ENCODE data around the gene KRTAP4-4.
"Not testable (repeated sequence)": the region's sequence is repeated elsewhere in the genome, so short reads cannot be mapped to it uniquely, and the experiment has no call there.

Gene KRTAP4-4

DNA sequence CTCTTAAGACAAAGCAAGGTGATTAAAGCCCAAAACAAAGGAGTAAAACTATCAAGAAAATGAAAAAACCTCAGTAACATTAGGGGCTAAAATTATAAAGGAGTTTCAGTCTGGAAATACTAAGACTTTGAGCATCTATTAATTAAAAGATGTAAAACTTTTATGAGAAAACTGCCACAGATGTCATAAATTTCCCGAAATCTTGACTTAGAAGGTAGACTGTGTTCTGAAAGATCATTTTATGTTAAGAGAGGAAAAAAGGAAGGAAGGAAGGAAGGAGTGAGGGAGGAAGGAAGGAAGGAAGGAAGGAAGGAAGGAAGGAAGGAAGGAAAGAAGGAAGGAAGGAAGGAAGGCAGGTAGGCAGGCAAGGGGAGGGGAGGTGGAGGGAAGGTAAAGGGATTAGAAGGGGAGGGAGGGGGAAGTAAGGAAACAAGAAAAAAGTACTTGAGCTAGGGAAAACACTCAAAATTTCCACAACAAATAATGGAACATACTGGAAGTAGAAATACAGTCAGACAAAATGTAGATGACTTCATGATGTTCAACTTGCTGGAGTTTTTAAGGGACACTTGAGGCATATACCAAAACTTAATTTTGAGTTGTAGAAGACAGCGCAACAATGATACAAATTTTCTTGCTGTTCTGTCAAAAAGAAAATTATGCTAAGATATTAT is 12.9 kb downstream of the KRTAP4-4 start:
- H3K27ac ChIP-seq (ENCODE audit: low read depth, low read length): no peak overlapping the region
- H3K4me3 ChIP-seq (ENCODE audit: low read depth, low read length): no peak overlapping the region

DNA sequence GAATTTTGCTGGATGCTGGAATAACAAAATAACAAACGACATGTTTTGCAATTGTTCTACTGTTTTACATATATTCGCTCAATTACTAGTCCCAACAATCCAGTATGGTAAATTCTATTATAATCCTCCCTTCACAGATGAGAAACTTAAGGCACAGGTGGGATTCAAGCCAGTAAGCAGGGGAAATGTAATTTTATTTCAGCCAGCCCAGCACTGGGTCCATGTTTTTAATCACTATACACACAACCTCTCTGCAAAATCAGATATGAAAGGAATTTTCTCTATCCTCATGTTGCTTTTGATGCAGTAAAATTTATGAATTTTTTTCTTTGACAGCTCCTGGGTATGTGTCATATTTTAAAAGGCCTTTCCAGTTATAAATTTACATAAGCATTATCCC is 15.3 kb downstream of the KRTAP4-4 start:
- Histone ChIP-seq H3K4me1 (ENCODE audit: control insufficient read depth, insufficient read depth, low read length) (0 out of 2 replicates have a peak, but pooled peaks cover 4% of the 10 kb centered on the region), H3K9ac (ENCODE audit: low read depth, low read length) (no peak overlapping the region), H3K36me3 (ENCODE audit: control insufficient read depth, insufficient read depth, low read length) (no peaks in the 10 kb centered on the region), H3K9me3 (ENCODE audit: control insufficient read depth, insufficient read depth, low read length) (peaks cover 9% of the 10 kb centered on the region), H3K27ac (ENCODE audit: low read depth, low read length) (no peak overlapping the region), H3K4me3 (ENCODE audit: low read depth, low read length) (no peak overlapping the region), H3K27me3 (ENCODE audit: control insufficient read depth, insufficient read depth, low read length) (no peaks in the 10 kb centered on the region)

More for the DNA sequence above, 12.9 kb downstream of the KRTAP4-4 start:
- no peak overlapping the region for H3K9ac ChIP-seq (ENCODE audit: low read depth, low read length)
- no peaks in the 10 kb centered on the region for H3K27me3 ChIP-seq (ENCODE audit: control insufficient read depth, insufficient read depth, low read length)
- peaks cover 9% of the 10 kb centered on the region for H3K9me3 ChIP-seq (ENCODE audit: control insufficient read depth, insufficient read depth, low read length)
- no peaks in the 10 kb centered on the region for H3K36me3 ChIP-seq (ENCODE audit: control insufficient read depth, insufficient read depth, low read length)
- 0 out of 2 replicates have a peak, but pooled peaks cover 4% of the 10 kb centered on the region for H3K4me1 ChIP-seq (ENCODE audit: control insufficient read depth, insufficient read depth, low read length)

DNA sequence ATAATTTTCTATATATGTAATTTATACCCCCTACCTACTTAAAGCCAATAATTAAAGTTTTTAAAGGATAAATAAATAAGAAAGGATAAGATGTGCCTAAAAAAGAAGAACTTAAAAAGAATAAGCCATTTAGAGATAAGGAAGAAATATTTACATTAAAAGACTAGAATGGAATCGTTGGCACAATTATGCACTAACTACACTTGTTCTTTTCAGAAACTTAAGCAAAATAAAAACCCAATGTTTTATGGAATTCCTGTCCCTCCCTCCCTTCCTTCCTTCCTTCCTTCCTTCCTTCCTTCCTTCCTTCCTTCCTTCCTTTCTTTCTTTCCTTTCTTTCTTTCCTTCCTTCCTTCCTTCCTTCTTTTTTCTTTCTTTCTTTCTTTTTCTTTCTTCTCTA is 15.7 kb downstream of the KRTAP4-4 start:
- Histone ChIP-seq H3K27ac (ENCODE audit: low read depth, low read length) (no peak overlapping the region), H3K9ac (ENCODE audit: low read depth, low read length) (no peak overlapping the region), H3K9me3 (ENCODE audit: control insufficient read depth, insufficient read depth, low read length) (peaks cover 9% of the 10 kb centered on the region), H3K36me3 (ENCODE audit: control insufficient read depth, insufficient read depth, low read length) (no peaks in the 10 kb centered on the region), H3K4me1 (ENCODE audit: control insufficient read depth, insufficient read depth, low read length) (0 out of 2 replicates have a peak, but pooled peaks cover 4% of the 10 kb centered on the region), H3K27me3 (ENCODE audit: control insufficient read depth, insufficient read depth, low read length) (no peaks in the 10 kb centered on the region), H3K4me3 (ENCODE audit: low read depth, low read length) (no peak overlapping the region)

DNA sequence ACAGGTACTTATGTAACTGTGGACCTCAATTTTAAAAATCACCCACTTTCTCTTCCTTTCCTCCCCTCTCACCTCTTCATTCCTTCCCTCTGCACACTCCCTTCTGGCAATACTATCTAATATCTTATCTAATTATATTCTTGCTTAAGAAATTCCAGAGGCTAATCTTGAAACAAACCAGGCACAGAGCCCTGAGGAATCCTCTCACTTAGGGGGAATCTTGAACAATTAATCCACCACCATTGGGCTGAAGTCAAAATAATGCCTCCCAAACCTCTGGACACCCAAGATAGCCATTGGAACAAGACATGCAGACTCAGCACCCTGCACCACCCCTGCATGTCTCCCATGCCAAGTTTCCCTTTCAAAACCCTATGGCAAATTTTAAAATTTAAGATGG is 19.2 kb downstream of the KRTAP4-4 start:
- H3K27ac ChIP-seq (ENCODE audit: low read depth, low read length): no peak overlapping the region
- 0 out of 2 replicates have a peak, but pooled peaks cover 1% of the 10 kb centered on the region for H3K4me1 ChIP-seq (ENCODE audit: control insufficient read depth, insufficient read depth, low read length)

DNA sequence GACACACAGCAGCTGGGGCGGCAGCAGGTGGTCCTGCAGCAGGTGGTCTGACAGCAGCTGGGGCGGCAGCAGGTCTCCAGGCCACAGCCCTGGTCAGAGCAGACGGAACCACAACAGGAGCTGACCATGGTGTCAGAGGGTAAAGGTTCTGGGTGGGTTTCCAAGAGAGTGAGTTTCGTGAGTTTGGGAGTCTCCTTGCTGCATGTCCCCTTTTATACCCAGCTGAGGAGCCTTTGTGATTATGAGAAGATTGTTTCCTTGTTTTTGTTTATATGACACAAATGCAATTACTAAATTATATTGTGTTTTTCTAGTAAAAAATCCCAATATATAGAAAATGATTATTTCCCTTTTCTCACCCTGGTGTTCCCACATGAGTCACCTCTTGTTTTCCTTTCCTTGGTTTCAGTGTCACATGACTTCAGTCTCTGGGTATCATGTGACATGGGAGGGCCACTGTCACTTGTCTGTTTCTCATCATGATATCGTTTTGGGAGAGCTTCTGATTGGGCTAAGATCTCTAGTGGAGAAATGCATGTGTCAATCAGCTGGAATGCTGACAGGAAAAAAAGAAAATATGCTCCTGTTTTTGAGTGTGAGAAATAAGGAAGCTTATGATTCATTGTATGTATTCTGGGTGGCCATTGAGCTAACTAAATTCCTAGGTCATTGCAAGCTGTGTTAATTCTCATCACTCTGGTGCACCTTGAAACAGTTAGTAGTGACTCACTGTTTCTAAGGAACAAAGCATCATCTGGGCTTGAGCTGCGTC is 20.0 kb downstream of the KRTAP4-4 start, which contains the start of gene KRTAP4-6:
Gene KRTAP4-6 (minus strand): TSS at position 185 of the 772 bp plus-strand sequence. CDS start 57 bp downstream, at position 128.
- Histone ChIP-seq H3K9me3 (ENCODE audit: control insufficient read depth, insufficient read depth, low read length) (peaks cover 9% of the 10 kb centered on the region), H3K4me3 (ENCODE audit: low read depth, low read length) (no peak within 1 kb of the TSS), H3K9ac (ENCODE audit: low read depth, low read length) (no peak within 1 kb of the TSS), H3K36me3 (ENCODE audit: control insufficient read depth, insufficient read depth, low read length) (no peaks in the 10 kb centered on the region), H3K27me3 (ENCODE audit: control insufficient read depth, insufficient read depth, low read length) (no peaks in the 10 kb centered on the region), H3K4me1 (ENCODE audit: control insufficient read depth, insufficient read depth, low read length) (no peaks in the 10 kb centered on the region), H3K27ac (ENCODE audit: low read depth, low read length) (no peak within 1 kb of the TSS)

More for the DNA sequence above, 19.2 kb downstream of the KRTAP4-4 start:
- Histone ChIP-seq H3K36me3 (ENCODE audit: control insufficient read depth, insufficient read depth, low read length) (no peaks in the 10 kb centered on the region), H3K9ac (ENCODE audit: low read depth, low read length) (no peak overlapping the region), H3K4me3 (ENCODE audit: low read depth, low read length) (no peak overlapping the region), H3K27me3 (ENCODE audit: control insufficient read depth, insufficient read depth, low read length) (no peaks in the 10 kb centered on the region), H3K9me3 (ENCODE audit: control insufficient read depth, insufficient read depth, low read length) (peaks cover 9% of the 10 kb centered on the region)

DNA sequence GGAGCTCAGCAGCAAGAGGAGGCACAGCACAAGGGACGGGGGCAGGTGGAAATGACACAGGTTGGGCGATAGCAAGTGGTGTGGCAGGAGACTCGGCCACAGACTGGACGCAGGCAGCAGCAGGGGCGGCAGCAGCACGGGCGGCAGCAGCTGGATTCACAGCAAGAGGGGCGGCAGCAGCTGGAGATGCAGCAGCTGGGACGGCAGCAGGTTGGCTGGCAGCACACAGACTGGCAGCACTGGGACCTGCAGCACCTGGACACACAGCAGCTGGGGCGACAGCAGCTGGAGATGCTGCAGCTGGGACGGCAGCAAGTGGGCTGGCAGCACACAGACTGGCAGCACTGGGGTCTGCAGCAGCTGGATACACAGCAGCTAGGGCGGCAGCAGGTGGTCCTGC is 20.7 kb downstream of the KRTAP4-4 start:
- H3K4me3 ChIP-seq (ENCODE audit: low read depth, low read length); H3K27me3 ChIP-seq (ENCODE audit: control insufficient read depth, insufficient read depth, low read length); H3K9me3 ChIP-seq (ENCODE audit: control insufficient read depth, insufficient read depth, low read length); H3K9ac ChIP-seq (ENCODE audit: low read depth, low read length); H3K27ac ChIP-seq (ENCODE audit: low read depth, low read length); H3K36me3 ChIP-seq (ENCODE audit: control insufficient read depth, insufficient read depth, low read length); H3K4me1 ChIP-seq (ENCODE audit: control insufficient read depth, insufficient read depth, low read length): not testable (repeated sequence)

DNA sequence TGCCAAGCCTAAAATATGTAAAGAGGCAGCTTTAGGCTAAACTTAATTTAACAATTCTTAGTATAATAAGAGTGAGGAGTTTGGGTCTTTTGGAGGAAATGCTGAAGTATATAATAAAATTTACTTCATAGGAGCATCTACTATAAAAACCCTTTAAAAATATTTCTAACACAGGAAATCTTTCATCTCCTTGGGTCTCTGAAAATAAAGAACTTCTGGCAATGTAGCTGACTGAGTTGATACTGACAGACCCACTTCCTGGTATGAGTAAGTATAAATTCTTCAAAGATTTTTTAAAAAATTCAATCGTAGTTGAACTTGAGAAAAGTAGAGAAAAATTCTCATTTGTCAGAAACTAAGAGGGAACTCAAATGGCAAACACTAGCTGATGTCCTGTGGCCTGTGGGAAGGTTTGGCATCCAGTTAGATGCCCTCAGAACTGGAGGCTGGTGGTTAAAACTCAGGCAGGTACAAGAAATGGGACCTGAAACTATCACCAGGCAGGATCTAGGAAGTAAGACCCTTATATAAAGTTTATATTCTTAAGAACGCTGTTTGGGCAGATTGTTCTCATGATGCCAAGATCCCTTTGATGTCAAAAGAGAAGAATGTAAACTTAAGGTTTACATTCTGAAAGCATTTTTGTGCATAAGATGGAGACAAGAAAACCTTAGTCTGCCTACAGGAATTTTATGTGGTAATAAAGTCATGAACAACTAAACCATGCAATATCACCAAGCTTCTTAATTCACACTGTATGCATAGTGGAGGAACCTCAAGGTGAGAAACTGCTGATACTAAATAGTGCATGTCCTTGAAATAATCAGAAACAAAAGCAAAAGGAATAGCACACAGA is 26.4 kb downstream of the KRTAP4-4 start:
- Histone ChIP-seq H3K4me1 (ENCODE audit: control insufficient read depth, insufficient read depth, low read length) (no peaks in the 10 kb centered on the region), H3K9me3 (ENCODE audit: control insufficient read depth, insufficient read depth, low read length) (no peaks in the 10 kb centered on the region), H3K4me3 (ENCODE audit: low read depth, low read length) (no peak overlapping the region), H3K36me3 (ENCODE audit: control insufficient read depth, insufficient read depth, low read length) (no peaks in the 10 kb centered on the region), H3K27me3 (ENCODE audit: control insufficient read depth, insufficient read depth, low read length) (no peaks in the 10 kb centered on the region), H3K27ac (ENCODE audit: low read depth, low read length) (no peak overlapping the region), H3K9ac (ENCODE audit: low read depth, low read length) (no peak overlapping the region)

DNA sequence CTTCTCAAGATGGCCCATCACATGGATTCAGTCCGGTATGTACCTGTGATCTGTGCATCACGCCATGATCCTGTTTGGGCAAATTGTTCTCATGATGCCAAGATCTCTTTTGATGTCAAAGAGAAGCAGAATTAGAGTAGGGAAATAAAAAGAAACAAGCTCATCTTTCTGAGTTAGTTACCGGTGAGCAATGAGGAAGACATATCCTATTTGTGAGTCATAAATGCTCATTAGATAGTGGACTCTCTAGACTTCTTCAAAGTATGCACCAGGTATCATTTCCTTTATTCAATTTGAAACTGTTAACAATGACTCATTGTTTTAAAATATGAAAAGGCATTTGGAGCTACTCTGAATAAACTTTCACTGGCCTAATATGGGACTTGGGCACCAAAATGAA is 28.6 kb downstream of the KRTAP4-4 start:
- Histone ChIP-seq H3K4me1 (ENCODE audit: control insufficient read depth, insufficient read depth, low read length) (no peaks in the 10 kb centered on the region), H3K36me3 (ENCODE audit: control insufficient read depth, insufficient read depth, low read length) (no peaks in the 10 kb centered on the region), H3K27ac (ENCODE audit: low read depth, low read length) (no peak overlapping the region), H3K27me3 (ENCODE audit: control insufficient read depth, insufficient read depth, low read length) (no peaks in the 10 kb centered on the region), H3K9me3 (ENCODE audit: control insufficient read depth, insufficient read depth, low read length) (no peaks in the 10 kb centered on the region), H3K4me3 (ENCODE audit: low read depth, low read length) (no peak overlapping the region), H3K9ac (ENCODE audit: low read depth, low read length) (no peak overlapping the region)

DNA sequence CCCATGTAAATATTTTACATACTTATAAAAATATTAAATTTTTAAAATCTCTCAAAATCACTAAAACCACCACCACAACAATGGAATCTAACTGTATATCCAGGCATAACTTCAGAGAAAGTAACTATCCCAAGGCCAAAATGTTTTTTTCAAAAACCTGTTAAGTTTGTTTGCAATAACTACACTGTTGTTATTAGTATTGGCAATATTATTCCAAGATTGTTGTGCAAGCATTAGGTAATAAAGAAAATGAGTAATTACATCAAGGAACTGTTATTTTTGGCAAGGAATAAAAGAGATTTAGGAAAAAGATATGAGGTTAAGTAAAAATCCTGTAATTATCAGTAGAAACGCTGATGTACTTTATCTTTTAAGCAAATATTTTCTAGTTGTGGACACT is 33.2 kb downstream of the KRTAP4-4 start:
- no peak overlapping the region for H3K4me3 ChIP-seq (ENCODE audit: low read depth, low read length)
- no peak overlapping the region for H3K9ac ChIP-seq (ENCODE audit: low read depth, low read length)
- no peaks in the 10 kb centered on the region for H3K4me1 ChIP-seq (ENCODE audit: control insufficient read depth, insufficient read depth, low read length)
- H3K27me3 ChIP-seq (ENCODE audit: control insufficient read depth, insufficient read depth, low read length): no peaks in the 10 kb centered on the region
- no peak overlapping the region for H3K27ac ChIP-seq (ENCODE audit: low read depth, low read length)
- H3K36me3 ChIP-seq (ENCODE audit: control insufficient read depth, insufficient read depth, low read length): no peaks in the 10 kb centered on the region
- H3K9me3 ChIP-seq (ENCODE audit: control insufficient read depth, insufficient read depth, low read length): peaks cover 3% of the 10 kb centered on the region; the same call in 1 of the 2 replicates

DNA sequence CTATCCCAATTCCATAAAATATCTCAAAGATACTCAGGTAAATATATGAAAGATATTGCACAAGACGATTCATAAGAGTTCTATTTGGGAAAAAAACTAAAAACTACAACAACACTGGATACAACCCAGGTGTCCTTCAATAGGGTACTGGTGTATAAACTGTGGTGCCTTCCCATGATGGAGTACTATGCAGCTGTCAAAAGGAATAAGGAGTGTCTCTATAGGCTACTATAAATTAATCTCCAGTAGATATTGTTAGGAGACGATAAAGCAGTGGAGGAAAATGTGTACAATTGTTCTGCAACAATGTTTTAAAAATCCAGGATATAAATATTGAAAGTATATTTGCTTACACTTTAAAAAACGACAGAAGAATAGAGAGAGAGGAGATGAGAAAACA is 34.1 kb downstream of the KRTAP4-4 start:
- Histone ChIP-seq H3K9me3 (ENCODE audit: control insufficient read depth, insufficient read depth, low read length) (peaks cover 3% of the 10 kb centered on the region; the same call in 1 of the 2 replicates), H3K27ac (ENCODE audit: low read depth, low read length) (no peak overlapping the region), H3K27me3 (ENCODE audit: control insufficient read depth, insufficient read depth, low read length) (no peaks in the 10 kb centered on the region), H3K4me3 (ENCODE audit: low read depth, low read length) (no peak overlapping the region), H3K36me3 (ENCODE audit: control insufficient read depth, insufficient read depth, low read length) (no peaks in the 10 kb centered on the region), H3K9ac (ENCODE audit: low read depth, low read length) (no peak overlapping the region), H3K4me1 (ENCODE audit: control insufficient read depth, insufficient read depth, low read length) (no peaks in the 10 kb centered on the region)

Measured in HUES48 (cell line).